ENCODE data around the gene HERPUD1.
"Not testable (repeated sequence)": the region's sequence is repeated elsewhere in the genome, so short reads cannot be mapped to it uniquely, and the experiment has no call there.

The HERPUD1 gene, protein sequence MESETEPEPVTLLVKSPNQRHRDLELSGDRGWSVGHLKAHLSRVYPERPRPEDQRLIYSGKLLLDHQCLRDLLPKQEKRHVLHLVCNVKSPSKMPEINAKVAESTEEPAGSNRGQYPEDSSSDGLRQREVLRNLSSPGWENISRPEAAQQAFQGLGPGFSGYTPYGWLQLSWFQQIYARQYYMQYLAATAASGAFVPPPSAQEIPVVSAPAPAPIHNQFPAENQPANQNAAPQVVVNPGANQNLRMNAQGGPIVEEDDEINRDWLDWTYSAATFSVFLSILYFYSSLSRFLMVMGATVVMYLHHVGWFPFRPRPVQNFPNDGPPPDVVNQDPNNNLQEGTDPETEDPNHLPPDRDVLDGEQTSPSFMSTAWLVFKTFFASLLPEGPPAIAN

GRCh38 chr16:56931892-56932720 lies at the start of gene HERPUD1:
HERPUD1 (plus strand) TSS chr16:56932142; CDS start chr16:56932245, 103 bp downstream.
- in situ Hi-C loops (cut with MboI; ENCODE audit: low sequenced_read_pairs), result no loop called here

- in situ Hi-C loops (cut with MboI; ENCODE audit: low sequenced_read_pairs), result no loop called here
These were observed 48.4 kb upstream of the HERPUD1 start for GRCh38 chr16:56883586-56883985.

DNA sequence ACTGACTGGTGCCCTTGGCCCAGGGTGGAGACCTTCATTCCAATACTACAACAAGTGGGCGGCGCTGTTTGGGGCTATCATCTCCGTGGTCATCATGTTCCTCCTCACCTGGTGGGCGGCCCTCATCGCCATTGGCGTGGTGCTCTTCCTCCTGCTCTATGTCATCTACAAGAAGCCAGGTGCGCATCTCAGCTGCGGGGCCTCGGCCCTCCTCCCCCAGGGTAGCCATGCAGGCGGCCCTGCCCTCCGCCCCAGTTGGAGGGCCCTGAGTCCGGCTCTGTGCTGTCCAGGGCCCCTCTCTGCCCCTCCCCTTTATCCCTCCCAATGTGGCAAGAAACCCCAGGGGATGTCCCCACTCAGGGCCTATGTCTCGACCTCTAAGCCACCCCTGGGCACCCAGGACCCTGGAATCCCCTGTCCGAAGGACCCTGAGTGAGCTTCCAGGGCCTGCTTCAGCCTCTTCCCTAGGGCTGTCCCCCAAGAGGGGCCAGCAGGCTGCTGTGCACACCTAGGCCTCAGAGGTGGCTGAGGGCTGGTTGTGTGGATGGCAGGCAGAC lies 47.8 kb upstream of the HERPUD1 start:
- in situ Hi-C loops (cut with MboI; ENCODE audit: low sequenced_read_pairs), result no loop called here

DNA sequence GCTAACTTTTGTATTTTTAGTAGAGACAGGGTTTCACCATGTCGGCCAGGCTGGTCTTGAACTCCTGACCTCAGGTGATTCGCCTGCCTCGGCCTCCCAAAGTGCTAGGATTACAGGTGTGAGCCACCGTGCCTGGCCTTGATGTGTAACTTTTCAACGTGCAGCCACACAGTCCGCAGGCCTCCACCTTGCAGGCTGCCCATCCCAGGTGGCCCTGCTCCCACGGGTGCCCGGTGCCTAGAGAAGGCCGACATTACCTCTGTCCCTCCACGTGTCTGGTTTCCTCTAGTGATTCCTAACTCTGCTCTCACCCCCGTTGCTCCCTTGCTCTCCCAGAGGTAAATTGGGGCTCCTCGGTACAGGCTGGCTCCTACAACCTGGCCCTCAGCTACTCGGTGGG lies 47.0 kb upstream of the HERPUD1 start:
- in situ Hi-C loops (cut with MboI; ENCODE audit: low sequenced_read_pairs), result not testable (repeated sequence)

- in situ Hi-C loops (cut with MboI; ENCODE audit: low sequenced_read_pairs), result no loop called here
These were observed 46.3 kb upstream of the HERPUD1 start for GRCh38 chr16:56885446-56886162.

DNA sequence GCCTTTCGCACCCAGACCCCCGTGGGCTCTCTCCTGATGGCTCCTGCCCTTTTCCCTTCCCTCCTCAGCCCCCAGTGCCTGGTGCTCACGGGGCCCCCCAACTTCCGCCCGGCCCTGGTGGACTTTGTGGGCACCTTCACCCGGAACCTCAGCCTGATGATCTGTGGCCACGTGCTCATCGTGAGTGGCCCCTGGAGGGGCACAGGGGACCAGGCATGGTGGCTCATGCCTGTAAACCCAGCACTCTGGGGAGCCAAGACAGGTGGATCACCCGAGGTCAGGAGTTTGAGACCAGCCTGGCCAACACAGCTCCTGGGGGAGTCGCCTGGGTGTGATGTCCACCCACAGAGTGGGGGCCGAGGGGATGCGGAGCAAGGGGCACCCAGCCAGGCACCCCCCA lies 45.6 kb upstream of the HERPUD1 start:
- in situ Hi-C loops (cut with MboI; ENCODE audit: low sequenced_read_pairs), result no loop called here

DNA sequence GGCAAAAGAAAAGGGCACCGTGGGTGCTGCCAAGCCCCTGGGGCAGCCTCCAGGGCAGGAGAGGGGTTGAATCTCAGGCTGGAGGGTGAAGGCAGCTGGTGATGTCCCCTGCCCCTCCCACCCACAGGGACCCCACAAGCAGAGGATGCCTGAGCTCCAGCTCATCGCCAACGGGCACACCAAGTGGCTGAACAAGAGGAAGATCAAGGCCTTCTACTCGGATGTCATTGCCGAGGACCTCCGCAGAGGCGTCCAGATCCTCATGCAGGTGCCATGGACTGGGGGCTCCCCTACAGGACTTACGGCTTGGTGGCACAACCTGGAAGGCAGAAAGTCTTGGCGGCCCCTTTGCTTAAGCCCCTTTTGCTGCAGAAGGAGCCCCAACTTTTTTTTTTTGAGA lies 45.1 kb upstream of the HERPUD1 start:
- in situ Hi-C loops (cut with MboI; ENCODE audit: low sequenced_read_pairs), result no loop called here

DNA sequence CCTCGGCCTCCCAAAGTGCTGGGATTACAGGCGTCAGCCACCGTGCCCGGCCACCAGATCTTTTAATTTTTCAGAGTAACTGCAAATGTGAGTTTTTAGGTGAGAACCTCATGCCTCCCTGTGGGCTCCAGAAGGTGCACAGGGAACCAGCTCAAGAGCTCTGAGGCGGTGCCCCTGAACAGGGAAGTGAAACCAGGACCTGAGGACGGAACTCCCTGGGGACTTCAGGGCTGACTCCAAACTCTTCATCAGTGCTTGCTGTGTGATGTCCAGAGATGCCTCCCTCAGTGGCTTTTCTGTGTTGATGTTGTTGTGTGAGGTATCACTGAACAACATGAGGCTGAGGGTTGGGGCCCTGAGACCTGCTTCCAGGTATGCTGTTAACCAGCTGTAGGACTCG lies 43.1 kb upstream of the HERPUD1 start:
- in situ Hi-C loops (cut with MboI; ENCODE audit: low sequenced_read_pairs), result no loop called here

DNA sequence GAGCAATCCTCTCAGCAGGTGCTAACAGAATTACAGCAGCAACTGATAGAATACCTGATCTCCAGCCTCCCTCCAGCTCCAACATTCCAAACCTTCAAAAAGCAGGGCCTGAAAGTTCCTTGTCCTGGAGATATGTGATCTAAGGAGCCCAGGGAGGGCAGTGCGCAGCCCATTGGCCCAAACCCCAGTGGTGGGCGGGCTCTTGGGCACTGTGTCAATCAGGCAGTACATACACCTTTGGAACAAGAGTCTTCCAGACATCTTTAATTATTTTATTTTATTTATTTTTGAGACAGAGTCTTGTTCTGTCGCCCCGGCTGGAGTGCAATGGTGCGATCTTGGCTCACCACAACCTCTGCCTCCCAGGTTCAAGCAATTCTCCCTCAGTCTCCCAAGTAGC lies 42.7 kb upstream of the HERPUD1 start:
- in situ Hi-C loops (cut with MboI; ENCODE audit: low sequenced_read_pairs), result no loop called here

DNA sequence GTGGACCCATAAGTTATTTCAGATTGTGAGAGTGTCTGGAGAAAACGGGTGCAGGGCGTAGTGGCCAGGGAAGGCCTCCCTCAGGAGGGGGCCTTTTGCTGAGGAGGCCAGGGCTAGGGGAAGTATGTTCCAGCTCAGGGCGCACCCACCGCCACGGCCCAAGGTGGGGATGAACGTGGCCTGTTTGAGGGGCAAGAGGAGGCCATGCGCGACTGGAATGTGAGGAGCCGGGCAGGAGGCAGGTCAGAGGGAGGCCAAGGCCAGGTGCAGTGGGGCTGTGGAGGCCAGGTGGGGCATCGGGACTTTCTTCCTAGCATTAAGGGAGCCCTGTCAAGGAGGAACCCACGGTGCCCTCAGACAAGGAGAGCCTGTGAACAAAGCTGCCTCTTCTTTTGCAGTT lies 40.3 kb upstream of the HERPUD1 start:
- in situ Hi-C loops (cut with MboI; ENCODE audit: low sequenced_read_pairs), result no loop called here

DNA sequence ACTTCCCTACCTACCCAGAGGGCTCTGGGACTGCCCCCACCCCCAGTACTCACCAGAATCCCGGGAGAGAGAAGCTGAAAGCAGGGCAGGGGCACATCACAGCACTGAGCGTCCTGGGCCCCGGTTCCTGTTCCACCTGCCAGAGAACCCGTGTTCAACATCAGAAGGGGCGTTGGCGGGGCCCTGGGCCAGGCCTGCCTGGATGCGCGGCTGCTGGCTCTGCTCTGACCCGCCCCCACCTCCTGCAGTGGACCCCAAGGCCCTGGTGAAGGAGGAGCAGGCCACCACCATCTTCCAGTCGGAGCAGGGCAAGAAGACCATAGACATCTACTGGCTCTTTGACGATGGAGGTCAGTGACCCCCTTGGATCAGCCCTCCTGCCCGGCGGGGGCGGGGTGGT lies 39.2 kb upstream of the HERPUD1 start:
- in situ Hi-C loops (cut with MboI; ENCODE audit: low sequenced_read_pairs), result no loop called here

- in situ Hi-C loops (cut with MboI; ENCODE audit: low sequenced_read_pairs), result no loop called here
These were observed 37.5 kb upstream of the HERPUD1 start for GRCh38 chr16:56894331-56894917.

DNA sequence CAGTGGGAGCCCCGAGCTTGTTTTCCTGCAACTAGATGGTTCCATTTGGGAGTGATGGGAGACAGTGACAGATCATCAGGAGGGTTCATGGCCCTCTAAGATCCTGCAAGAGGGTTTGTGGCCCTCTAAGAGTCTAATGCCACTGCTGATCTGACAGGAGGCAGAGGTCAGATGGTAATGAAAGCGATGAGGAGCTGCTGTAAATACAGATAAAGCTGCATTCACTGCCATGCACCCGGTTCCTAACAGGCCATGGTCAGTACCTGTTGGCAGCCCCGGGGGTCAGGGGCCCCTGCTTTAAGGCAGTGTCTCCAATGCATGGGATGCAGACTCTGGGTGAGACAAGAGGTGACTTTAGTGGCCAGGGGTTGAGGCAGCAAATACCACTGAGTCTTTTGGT lies 36.1 kb upstream of the HERPUD1 start:
- in situ Hi-C loops (cut with MboI; ENCODE audit: low sequenced_read_pairs), result no loop called here

DNA sequence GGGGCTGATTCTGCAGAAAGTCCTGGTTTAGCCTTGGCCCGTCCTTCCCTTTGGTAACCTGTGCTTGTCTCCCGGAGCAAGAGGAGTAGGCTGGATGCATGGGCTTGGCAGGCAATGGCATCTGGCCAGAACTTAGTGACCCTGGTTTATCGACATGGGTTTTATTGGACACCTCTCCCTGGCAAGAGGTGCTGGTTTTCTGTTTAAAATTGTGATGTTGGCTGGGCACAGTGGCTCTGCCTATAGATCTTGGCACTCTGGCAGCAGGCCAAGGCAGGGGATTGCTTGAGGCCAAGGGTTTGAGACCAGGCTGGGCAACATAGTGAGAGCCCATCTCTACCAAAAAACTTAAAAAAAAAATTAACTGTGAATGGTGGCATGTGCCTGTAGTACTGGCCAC lies 35.7 kb upstream of the HERPUD1 start:
- in situ Hi-C loops (cut with MboI; ENCODE audit: low sequenced_read_pairs), result no loop called here

GRCh38 chr16:56897026-56897799 lies 34.7 kb upstream of the HERPUD1 start:
- in situ Hi-C loops (cut with MboI; ENCODE audit: low sequenced_read_pairs), result no loop called here

DNA sequence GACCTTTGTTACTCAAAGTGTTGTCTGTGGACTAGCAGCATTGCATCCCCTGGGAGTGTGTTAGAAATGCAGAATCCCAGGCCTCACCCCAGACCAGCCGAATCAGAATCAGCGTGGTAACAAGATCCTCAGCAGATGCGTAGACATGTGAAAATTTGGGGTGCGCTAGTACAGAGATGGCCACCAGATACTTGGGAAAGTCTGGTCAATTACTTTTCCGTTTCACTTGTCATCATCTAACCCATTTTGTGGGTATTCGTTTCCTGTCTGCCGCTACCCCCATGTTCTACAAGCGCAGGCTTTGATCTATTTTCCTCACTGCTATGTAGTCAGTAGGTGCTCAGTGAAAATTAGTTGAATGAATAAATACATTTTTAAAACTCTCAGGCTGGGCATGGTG lies 33.1 kb upstream of the HERPUD1 start:
- in situ Hi-C loops (cut with MboI; ENCODE audit: low sequenced_read_pairs), result no loop called here

GRCh38 chr16:56903866-56904265 lies 28.1 kb upstream of the HERPUD1 start:
- in situ Hi-C loops (cut with MboI; ENCODE audit: low sequenced_read_pairs), result no loop called here

DNA sequence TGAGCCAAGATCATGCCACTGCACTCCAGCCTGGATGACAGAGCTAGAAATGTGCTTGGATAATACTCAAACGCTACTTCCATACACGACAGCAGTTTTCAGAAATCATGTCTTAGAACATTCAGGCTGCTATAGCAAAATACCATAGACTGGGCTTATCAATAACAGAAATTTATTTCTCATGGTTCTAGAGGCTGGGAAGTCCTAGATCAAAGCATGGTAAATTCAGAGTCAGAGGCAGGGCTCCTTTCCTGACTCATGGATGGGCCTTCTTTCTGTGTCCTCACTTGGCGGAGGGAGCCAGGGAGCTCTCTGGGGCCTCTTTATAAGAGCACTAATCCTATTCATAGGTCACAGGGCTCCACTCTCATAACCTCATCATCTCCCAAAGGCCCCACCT lies 24.5 kb upstream of the HERPUD1 start:
- in situ Hi-C loops (cut with MboI; ENCODE audit: low sequenced_read_pairs), result no loop called here

DNA sequence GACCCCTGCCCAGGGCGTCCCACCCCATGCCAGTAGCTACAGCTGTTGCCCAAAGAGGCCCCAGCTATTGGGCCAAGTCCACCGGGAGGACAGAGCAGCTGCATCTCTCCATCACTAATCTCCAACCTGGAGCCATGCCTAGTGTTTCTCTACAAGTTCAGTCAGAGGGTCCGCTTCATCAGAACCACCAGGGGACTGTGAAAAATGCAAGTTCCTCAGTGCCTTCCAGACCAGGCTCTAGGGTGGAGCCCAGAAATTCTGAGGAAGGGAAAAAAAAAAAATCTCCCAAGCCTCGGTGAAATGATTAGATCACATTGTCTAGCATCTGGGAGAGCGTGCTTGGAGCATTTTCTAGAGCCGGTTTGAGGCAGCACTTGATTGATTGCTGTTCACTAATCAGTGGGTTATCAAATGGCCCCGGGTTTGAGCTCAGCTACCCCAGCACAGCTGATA lies 22.4 kb upstream of the HERPUD1 start:
- in situ Hi-C loops (cut with MboI; ENCODE audit: low sequenced_read_pairs), result no loop called here

GRCh38 chr16:56910112-56910511 lies 21.8 kb upstream of the HERPUD1 start:
- in situ Hi-C loops (cut with MboI; ENCODE audit: low sequenced_read_pairs), result no loop called here
